NCI-H2081 treated with DMSO at 0.1 percent for 48 hours (cell line): Measurements from ENCODE around the gene ABL1.
"Not testable (repeated sequence)": the region's sequence is repeated elsewhere in the genome, so short reads cannot be mapped to it uniquely, and the experiment has no call there.

Experiments used
- DNase-seq: peaks from one replicate; lab custom pipeline; 2025; lab: John Stamatoyannopoulos, UW

The ABL1 gene

DNA sequence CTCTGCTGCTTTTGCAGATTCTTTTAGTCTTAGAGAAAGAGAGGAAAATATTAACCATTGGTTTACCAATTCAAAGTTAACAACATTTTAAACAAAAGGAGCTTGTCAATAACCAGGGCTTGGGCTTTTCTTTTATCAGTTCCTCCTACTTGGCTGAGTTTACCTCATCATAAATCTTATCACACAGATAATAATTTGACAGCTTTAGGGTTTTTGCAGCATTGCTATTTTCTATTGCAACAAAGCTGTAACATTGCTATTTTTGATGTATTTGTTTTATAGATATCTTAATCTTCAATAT is 9.8 kb upstream of the ABL1 start:
- DNase-seq = no peak

DNA sequence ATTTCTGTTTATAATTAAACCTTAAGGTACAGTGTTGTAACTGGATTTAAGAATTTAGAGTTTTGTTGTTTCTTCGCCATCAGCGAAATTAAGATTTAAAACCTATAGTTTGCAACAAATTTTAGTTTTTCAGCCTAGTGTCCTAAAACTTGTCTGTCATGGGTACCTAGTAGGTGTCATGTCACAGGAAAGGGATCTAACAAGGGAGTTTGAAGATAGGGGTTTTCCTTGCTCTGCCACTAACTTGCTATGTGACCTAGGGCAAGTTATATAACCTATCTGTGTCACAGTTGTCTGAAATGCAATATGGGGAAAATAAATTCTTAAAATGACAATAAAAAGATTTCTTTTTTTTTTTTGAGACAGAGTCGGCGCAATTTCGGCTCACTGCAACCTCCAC is 9.2 kb upstream of the ABL1 start:
- DNase-seq = no peak

DNA sequence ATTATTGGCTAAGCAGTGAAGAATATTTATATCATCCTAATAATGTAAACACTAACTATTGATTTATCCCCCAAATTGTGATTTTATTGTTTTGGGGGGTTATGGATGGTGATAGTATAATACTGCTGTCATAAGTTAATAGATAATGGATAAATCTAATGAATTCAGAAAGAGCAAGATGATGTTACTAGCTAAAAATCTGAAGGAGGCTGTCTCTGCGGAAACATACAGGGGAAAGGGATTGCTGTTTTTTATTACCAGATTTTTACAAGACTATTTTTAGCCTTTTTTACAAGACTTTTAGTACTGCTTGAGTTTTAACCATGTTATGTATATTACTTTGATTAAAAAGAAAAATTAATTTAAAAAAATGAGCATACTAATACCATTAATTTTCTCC is 5.3 kb upstream of the ABL1 start:
- no peak for DNase-seq

DNA sequence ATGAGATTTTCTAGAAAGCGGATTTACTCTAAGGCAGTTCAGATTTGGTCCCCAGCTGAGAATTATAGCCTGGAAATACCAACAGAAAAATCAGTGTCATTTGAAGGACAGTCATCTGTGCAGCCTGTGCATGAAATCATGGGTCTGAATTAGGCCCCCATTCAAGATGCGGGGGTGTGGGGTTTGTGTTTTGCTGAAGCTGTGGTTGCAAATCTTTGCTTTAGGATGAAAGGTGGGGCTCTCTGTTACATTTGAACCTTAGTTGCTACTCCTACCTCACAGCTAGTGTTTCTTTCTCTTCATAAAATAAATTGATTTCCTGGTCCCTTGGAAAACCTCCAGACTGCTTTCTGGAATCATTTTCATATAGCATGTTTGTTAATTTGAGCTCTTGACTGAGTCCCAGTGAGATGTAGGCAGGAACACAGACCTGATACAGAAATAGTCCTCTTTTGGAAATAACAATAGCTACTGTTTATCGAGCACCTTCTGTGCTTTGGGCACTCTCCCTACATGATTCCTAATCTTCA is 4.8 kb upstream of the ABL1 start:
- no peak for DNase-seq

DNA sequence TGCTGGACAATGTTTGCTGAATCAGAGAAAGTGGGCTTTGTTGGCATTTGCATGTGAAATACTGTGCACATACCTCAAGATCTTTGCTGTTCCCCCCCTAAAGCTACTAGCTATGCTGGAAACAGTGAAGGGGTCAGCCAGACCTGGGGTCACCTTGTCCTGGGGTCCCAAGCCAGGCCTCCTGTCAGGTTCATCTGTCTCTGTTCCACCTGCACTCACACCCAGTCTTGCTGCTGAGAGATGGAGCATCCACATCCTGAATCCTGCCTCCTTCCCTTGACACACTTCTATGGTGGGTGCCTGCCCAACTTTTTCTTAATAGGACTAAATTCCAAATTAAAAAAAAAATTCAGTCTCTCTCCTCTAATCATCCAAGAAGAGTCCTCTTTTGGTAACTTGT is 4.0 kb upstream of the ABL1 start:
- no peak for DNase-seq

DNA sequence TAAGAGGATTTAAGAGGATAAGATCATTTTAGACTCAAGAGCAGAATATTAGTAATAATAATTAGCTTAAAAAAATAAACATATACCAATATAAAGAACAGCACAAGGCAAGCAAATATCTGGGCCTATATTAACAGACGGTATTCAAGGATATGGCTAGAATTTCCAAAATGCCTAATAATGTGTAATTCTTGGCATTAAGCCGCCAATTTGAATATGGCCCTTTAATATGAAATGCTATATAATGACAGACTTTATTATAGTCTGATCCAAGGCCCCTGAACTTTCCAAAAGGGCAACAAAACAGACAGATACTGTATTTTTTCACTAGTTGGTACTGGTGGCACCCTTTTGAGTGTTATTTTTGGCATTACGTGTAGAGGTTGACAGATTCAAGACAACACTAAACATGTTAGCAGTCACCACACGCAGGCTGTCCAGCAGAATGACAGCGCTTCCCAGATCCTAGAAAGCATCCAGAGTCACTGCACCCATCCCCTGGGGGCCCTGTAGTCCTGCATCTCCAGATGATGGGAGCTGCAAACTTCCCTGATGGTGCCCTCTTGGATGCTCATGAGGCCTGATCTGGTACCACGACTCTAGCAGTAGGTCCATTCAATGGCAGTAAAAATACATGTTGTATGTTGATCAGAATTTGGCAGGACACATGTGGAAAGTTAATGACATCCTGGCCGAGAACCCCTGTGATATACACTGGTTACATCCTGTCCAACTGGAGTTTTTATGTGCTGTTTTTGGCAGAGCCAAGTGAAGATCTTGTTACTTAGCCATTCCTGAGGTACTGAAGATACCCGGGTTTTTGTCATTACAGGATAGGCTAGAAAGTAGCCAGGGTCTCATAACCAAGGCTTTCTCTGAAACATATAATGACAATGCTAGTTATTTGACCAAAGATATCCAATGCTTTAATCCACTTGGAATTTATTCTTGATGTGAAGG is 1.7 kb upstream of the ABL1 start:
- no peak for DNase-seq

DNA sequence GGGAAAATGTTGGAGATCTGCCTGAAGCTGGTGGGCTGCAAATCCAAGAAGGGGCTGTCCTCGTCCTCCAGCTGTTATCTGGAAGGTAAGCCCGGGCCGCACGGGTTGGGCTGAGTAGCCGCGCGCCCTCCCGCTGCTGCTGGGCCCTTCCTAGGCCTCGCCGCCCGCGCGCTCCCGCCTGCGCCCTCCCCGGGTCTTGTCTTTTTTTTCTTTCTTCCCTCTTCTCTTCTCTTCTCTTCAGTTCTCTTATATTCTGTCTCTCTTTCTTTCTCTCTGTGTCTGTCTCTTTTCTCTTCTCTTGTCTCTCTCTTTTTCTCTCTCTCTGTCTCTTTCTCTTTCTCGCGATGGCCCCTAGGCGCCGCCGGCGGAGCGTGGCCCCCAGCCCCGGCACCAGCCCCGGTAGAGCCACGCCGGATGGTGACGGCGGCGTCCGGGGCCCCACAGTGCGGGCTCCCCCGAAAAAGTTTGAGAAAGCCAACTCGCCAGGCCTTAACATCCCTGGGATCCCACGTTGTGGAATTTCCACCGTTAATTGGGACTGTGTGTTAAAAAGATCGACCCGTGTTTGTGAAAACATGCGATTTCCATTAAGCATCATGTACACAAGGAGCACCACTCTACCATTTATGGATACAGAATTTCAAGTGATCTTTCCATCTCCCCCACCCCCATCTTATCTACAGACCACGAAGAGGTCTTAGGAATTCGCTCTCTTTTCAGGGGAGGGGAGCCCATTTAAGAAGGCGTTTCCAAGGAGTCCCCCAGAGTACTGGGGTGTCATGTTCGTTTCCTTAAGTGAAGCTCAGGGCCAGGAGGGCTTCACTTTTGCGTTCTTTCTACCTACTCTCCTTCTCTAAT is 616 bp downstream of the ABL1 start:
- no peak for DNase-seq

DNA sequence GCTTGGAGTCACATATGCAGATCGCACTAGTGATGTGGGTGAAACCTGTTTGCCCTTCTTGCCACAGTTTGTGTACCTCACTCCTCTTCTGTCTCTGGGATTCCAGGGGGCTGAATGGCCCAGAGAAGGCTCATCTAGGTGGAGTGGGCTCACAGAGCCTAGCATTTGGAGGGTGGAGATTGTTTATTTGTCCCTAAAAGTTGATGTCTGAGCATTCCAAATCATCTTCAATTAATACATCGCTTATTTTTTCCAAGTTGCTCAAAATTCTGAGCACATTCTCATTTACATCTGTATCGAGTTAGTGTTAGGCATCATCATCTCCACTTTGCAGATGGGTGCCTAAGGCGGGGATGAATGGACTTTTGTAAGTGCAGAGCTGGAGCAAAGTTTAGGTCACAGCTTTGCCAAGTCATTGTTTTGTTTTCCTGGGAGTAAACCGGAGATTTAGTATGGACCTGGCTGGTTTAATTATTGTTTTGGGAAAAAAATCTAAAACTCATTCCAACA is 2.0 kb downstream of the ABL1 start:
- no peak for DNase-seq

DNA sequence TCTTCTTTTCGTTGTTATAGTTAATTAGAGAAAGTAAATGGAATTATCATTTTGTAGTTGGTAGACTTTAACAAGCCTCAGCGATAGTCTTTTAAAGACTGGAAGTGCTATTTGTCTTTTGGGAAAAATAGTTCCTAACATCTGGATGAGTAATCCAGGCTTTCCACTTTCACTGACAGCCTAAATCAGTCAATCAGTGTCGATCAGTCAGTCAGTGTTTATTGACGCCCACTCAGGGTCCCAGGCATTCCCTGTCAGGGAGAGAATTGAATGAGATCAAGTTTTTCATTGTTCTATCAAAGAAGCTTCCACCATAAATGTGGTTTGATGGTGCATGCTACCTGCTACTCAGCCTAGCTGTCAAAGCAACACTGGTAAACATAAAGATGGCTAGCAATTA is 2.6 kb downstream of the ABL1 start:
- no peak for DNase-seq

DNA sequence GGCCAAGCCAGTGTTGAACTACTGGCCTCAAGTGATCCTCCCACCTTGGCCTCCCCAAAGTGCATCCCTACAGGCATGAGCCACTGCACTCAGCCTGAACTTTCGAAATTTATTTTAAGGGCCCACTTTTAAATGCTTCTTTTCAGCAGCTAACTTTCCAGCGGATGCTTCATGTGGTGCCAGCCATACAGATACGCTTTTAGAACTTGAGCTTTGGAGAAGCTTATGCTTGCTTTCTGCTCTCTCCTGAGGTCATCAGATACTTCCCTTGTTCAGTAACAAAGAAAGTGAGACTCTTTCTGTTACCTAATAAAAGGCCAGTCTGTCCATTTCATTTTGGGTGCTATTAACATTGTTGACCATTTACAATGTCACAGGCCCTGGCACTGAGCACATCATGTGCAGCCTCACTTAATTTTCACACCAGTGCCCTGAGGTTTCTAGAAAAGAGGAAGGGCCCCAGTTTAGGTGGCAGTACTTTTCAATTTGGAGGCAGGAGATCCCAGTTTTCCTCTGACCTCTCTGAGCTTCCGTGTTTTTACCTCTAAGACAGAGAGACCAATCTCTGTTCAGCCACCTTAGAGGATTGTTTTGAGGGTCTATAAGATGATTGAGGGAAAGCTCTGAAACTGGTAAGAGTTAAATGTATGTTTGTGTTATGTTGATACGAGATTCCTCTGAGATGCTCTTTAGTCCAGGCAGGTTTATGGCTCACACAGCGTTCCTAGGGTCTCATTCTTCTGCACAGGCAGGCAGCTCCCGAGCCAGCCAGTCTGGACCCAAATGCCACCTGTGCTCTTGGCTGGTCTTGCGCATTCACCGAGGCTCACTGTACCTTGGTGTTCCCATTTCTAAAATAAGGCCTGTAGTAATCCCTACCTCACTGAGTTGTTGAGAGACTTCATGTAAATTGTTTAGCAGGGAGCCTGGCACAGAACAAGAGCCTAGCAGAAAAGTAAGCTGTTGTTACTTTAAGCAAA is 4.4 kb downstream of the ABL1 start:
- no peak for DNase-seq

DNA sequence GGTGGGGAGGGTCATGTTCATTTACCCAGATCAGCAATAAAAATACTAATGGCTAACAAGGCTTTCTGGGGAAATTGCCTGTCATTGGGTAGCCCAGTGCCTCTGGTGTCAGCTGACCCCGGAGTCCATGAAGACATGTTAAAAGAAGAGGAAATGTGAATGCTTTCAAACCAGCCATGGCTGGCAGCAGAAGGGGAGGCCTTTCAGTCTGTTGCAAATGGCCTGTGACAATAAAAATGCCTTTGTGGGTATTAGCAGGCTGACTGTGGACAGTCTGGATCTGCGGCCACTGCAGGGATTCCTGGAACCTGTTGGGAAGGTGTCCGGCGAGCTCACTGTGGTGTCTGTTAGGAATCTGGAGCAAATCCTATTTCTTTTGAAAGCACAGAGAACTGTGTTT is 7.5 kb downstream of the ABL1 start:
- no peak for DNase-seq

DNA sequence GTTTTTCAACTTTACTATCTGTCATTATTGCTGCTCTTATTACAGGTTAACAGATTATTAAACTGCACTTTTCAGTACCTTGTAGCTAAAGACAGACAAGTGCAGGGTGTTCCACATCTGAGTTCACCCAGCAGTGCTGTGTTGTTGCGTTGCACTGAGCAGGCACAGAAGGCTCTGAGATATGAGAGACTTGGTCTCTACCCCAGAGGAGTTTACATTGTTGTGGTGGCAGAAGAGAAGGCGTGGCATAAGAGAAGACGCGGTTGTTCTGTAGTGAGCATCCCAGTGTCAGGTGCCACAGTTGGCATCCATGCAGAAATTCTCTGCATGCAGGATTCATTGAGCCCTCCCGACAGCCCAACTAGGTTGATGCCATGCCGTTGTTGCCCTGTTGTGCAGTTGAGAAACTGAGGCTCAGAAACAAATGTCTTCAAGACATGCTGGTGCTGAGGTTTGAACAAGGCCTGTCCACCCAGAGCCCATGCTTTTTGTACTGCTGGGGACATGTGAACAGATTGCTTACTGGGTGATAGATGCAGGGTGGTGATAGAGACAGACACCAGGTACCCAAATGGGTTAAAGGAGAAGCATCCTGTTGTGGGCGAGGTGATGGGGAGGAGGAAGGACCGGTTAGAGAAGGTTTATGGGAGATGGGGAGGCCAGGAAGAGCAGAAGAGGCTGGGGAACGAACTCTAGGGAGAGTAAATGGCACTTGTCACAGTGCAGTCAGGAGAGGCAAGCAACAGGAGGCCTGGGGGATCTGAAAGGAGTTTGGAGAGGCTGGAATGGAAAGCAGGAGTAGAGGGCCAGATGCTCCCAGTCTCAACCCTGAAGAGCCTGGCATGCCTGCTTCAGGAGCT is 8.2 kb downstream of the ABL1 start:
- no peak for DNase-seq

DNA sequence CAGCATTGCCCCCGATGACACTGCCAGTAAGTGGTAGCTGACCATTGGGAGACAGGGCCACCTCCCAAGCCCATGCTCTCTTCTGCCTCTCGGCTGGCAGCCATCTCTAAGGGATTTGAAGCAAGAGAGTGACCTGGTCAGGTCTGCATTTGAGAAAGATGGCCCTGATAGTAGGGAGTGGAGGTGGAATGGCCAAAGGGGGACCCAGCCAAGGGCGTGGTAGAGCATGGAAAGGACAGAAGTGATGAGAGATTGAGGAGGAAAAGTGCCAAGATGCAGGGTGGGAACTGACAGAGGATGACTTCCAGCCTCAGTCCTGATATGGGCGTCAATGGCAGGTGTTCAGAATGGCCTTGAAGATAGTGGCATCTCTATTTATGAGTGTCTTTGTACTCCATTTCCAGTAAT is 9.0 kb downstream of the ABL1 start:
- DNase-seq = no peak

DNA sequence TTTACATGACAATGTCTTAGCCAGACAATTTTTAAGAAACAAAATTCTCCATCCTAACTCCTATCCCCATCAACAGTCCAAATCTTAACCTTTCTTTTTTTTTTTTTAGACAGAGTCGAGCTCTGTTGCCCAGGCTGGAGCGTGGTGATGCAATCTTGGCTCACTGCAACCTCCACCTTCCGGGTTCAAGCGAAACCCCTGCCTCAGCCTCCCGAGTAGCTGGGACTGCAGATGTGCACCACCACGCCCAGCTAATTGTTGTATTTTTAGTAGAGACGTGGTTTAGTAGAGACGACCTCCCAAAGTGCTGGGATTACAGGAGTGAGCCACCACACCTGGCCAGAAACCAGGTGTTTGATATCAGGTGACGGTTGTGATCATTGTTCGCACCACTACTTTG is 10.2 kb downstream of the ABL1 start:
- no peak for DNase-seq

DNA sequence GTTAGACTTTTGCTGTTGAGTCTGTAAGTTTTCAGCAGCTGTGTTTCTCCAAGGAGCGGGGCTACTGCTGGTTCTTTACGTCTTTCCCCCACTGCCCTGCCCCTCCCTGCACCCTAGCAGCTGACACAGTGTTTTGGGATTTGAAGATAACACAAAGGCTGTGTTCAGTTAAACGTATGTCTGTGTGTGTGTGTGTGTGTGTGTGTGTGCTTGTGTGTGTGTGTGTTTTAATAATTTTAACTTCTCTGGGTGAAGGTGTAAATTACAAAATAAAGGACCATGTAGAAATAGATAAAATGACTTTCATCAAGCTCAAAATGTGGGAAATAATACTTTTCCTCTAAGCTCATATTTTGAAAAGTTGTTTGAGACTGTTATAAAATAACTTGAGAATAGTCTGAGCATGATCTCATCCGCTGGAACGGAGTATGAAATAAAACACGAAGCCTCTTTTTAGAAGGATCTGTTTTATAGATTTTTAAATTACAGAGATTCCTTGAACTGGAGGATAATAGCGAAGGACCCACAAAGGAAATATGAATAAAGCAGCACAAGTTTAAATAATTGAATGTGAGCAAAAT is 10.9 kb downstream of the ABL1 start:
- DNase-seq = no peak

DNA sequence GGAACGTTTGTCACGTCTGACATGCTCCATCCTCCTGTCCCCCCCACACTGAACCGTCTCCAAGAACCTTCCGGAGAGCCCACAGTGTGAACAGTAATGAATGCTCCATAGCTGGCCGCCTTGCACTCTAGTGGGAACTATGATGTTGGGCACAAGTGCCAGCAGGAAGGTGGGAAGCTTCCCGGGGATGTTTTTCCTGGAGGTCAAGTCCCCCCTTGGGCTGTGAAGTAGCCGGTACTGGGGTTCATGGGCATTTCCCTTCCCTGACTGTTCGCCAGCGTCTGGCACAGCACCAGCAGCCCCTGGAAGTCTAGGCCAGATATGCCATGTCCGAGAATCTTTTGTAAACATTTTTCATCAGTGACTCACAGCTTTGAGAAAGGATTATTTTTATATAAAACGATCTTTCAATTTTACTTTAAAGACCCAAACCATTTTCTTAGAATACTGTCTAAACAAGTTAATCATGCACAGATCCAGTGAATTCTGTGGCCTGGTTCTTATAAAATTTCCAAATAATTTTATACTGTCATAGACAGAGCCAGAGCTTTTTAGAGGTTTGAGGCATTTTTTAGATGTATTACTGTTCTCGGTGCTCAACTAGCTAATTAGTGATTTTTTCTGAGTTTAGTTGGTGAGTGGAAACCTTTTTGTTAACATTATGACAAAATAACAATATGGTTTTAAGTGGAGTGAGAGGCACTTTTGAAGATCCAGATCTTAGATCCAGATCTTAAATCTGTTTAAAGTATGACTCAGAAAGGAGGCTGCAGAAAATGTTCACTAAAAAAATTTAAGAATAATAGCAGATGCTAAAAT is 11.6 kb downstream of the ABL1 start:
- no peak for DNase-seq

DNA sequence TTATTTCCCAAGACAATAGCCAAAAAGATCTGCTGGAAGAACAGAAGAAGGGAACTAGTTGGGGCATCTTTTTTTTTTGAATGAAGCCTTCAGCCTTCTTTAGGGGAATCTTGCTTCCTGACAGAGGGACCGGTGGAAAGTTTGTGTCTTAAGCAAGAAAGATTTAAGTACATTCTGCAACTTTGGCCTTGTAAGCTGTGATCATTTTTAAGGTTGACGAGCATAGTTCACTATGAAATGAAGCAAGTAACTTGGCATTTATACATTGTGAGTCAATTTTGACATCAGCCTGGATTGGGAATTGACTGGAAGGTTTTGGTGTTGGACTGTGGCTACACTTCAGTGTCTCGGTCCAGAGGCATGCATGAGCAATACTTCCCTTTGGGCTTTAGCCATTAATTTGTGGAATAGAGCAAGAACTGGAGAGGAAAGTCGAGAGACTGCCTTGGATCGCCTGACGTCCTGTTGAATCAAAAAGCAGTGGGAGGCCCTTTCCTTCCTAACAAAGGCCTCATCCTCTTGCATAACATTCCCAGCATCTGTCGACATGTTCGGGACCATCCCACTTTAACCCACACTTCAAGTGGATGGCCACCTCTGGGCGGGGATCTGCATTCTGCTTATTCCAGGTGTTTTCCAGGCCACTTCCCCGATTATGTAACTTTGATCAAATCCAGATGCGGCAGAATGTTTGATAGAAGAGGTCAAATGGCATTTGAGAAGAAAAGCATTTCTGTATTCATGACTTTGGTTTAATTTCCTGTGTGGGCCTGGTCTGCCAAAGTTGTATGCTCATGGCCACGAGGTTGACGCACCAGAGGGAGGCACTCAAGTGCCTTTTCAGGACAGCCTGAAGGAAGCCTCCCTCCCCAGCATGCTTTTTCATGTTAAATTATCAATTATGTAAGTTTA is 12.5 kb downstream of the ABL1 start:
- DNase-seq = no peak

DNA sequence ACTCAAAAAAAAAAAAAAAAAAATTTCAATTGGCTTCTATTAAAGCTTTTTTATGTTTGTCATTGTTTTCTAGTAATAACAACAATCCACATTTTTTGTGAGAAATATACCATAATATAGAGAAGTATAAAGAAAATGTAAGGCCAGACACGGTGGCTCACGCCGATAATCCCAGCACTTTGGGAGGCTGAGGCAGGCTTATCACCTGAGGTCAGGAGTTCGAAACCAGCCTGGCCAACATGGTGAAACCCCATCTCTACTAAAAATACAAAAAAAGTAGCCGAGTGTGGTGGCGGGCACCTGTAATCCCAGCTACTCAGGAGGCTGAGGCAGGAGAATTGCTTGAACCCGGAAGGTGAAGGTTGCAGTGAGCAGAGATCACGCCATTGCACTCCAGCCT is 13.5 kb downstream of the ABL1 start:
- not testable (repeated sequence) for DNase-seq
